COLO829 (cell line): Measurements from ENCODE around the gene HOXA3.

Experiments
- DNase-seq: peaks from one replicate; pipeline ENCODE4 v3.0.0; 2012; ENCODE audit warnings: low spot score

Gene HOXA3

GRCh38 chr7:27091105-27091504 lies 61.3 kb downstream of the HOXA3 start:
- no peak for DNase-seq

DNA sequence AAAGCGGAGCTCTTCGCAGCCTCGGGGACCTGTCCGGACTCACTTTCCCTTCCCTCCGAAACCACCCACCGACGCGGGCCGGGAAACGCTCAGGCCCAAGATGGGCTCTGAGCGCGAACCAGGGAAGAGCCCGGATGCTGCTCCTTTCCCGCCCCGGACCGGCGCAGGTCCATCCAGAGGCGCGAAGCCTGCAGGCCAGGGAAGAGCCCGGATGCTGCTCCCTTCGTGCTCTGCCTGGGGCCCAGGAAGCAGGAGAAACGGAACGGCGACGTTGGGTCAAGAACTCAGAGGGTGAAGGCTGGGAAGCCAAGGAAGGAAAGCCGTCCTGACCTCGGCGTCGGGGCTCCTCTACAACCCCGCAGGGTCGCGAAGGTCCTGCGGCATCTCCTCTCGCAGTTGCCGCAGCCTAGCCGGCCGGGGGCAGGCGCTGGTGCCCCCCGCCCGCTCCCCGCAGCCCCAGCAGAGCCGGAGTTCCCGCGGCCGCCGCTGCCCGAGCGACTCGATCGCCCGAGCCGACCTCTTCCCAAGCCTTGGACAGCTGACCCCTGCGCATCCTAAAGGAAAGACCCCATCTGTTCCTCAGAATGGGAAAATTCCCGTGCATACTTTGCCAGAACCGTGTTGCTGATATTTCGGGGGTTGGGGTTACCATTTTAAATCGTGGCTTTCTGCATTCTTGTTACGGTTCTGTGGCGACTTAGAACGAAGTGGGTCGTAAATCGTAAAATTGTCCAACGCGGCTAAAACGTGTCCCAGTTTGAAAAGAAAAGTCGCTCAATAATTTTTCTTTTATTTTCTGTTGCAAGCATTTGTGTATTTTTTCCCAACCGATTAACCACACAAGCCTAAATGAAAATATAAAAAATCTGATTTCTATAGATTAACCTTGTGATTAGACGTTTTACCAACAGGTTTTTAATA lies 64.1 kb downstream of the HOXA3 start:
- no peak for DNase-seq

- DNase-seq = no peak
These were observed 68.7 kb downstream of the HOXA3 start for GRCh38 chr7:27083646-27084045.

- DNase-seq = no peak
These were observed 70.2 kb downstream of the HOXA3 start for GRCh38 chr7:27082171-27082570.

DNA sequence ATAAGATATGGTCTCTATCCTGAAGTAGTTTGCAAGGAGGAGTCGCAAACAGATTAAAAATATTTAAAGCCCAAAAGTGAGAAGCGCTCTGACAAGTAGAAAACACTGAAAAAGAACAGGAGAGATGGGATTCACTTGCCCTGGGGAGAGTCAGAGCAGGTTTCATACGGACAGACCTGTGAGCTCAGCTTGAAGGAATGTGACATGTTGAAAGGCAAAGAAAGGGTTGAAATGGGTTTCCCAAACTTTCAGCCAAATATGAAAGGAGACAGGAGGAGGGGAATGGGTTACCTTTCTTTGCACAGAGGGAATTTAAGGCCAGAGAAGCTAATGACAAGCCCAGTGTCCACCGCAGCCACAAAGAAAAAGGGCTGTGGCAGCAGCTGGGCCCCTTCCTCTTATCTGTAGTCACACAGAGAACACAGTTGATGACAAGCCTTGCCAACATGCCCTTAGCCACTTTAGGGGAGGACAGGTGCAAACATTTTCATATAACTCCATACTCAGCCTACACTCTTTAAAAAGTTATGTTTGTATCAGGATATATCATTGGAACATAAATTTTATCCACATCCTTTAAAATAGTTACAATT lies 71.4 kb downstream of the HOXA3 start:
- DNase-seq = no peak

DNA sequence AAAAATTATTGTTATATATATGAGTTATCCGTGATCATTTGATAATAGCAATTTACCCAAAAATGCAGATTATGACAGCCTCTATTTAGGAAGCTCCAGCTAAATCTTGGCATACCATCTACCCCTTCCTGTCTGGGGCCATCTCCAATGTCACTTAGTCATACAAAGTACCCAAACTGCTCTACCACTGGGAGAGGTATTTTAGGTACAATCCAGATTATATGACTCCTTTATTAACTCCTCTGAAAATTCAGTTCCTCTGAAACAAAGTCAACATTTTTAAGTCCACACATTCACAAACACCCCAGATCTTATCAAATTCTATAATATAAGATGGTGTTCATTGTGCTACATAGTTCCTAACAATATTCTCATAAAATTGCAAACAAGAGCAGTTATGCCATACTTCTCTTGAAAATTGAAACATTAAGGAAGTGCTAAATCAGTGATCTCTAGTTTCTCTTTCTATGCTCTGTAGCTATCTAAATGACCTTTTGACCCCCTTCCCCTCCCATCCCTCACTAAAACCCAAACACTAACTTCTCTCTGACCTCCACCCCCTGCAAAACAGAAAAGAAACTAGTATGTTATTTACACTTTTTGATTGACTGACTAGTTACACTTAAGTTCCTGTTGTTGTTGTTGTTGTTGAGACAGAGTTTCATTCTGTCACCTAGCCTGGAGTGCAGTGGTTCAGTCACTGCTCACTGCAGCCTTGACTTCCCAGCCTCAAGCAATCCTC lies 73.0 kb downstream of the HOXA3 start:
- DNase-seq = no peak

GRCh38 chr7:27078616-27079233 lies 73.7 kb downstream of the HOXA3 start:
- DNase-seq = no peak

DNA sequence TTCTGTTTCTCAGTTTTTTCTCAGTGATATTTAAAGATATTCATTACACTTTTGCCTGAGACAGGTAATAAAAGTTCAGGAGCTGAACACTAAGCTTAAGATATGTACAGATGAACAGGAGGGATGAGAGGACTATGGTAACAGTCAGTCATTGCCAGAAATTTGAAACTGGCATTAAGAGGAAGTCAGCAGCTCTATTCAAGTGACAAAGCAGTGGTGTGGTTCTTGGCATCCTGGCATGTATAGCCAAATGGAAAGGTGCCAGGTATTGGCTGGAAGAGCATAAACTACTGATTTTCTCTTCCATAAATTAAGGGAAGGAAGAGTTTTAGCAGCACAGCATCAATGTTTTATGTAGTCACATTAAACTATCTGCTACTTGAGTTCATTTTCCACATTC lies 79.3 kb downstream of the HOXA3 start:
- no peak for DNase-seq

DNA sequence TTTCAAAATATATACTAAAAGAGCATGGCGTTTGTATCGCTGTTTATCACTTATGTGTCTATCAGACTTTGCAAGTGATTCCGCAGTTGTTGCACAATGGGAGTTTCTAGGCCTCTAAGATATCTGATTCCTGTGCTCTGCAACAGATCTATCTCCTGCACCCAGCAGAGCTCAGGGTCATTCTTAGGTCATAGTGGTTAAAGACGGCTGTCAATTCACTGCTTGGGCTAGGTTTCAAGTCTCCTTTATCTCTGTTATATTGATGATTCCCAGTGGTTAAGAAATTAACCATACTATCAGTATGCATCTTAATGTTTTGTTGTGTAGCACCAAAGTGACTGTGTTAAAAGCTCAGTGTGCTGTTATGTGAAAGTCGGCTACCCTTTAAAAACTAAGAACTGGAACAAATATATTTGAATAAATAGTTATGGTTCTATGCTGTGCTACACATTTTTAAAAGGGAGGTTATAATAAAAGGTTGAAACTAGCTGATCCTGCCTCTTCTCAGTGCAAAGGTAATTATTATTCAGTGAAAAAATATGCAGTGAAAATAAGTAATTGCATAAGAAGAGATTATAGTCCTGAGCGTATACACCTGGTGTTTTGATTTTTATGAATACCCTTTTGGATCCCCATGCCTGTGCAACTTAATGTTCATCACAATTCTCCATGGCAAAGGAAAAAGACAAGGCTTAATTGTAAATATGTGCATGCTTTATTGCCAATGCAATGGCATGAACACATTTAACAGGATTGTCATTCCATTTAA lies 80.6 kb downstream of the HOXA3 start:
- DNase-seq = peak; percentile 46

GRCh38 chr7:27068259-27068658 lies 84.1 kb downstream of the HOXA3 start:
- no peak for DNase-seq

DNA sequence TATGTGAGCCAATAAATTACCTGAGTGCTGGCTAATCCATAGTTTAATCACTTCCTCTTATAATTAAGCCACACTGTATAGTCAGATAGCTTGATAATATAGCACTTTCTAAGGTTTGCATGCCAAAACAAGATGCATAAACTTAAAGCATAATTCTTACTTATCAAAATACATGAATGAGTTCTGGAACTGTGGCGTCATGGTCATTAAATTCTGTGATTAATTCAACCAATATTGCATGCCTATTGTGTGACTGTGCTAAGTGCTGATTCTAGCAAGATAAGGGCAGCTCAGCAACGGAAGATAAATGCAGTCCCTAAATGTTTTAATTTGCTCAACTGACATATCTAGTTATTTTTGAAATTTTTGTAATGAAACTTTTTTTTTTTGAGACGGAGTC lies 86.2 kb downstream of the HOXA3 start:
- no peak for DNase-seq

- no peak for DNase-seq
These were observed 86.7 kb downstream of the HOXA3 start for GRCh38 chr7:27065709-27066108.

DNA sequence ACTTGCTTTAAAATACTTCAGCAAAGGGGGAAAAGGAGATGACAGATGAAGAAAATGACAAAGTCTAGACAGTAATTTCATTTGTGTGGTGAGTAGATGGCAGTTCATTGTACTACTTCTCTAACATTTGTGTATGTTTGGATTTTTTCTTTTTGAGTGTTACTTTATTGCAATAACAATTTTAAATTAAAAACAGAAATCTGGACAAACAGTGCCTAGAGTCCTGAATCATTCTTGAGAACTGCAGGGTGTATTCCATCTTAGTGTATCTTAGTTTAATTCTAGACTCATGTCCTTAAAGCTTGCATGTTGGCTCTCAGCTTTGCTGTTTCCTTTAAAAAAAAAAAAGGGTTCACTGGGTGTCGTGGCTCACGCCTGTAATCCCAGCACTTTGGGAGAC lies 87.7 kb downstream of the HOXA3 start:
- DNase-seq = no peak

DNA sequence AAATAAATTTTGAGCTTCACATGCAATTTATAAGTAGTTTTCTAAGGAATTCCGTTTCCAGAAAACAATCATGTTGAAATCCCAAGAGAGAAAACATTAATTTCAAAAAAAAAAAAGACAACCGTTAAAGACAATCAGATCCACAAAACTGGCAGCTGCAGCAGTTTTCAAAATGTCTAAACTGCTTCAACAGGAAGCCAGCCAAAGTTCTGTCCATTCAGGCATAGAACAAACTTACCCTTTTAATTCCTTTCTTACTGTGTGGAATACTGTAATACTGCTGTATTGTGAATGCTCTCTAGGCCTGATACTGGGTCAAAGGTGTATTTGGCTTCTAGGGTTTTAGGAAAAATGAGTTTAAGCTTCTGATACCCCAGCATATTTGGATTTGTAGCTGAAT lies 88.2 kb downstream of the HOXA3 start:
- no peak for DNase-seq

- no peak for DNase-seq
These were observed 89.4 kb downstream of the HOXA3 start for GRCh38 chr7:27062946-27063345.
